Measurements from ENCODE around the gene SEC61B. TPM values are rescaled to one million over a fixed set of nuclear protein-coding genes. Genes with fewer than 3 reads are reported as not detected.

Gene SEC61B
- total RNA-seq, 2 donors from 2014 or later, result 64.6 to 74.4 TPM

DNA sequence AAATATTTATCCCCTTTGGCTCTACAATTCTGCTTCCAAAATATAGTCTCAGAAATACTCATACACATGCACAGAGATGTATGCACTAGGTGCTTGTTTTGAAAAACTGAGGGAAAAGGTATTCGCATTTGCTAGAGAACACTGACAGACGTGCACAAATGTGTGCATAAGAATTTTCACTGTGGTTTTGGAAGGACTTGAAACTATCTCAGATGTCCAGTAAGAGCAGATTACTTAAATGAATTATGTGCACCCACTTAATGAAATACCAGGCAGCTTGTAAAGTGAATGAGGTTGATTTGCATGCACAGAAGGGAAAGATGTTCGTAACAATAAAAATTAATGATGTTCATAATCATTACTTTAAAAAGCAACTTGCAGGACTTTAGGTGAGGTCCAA, 48.4 kb downstream of the SEC61B start:
- TF ChIP-seq, protein P1, sequence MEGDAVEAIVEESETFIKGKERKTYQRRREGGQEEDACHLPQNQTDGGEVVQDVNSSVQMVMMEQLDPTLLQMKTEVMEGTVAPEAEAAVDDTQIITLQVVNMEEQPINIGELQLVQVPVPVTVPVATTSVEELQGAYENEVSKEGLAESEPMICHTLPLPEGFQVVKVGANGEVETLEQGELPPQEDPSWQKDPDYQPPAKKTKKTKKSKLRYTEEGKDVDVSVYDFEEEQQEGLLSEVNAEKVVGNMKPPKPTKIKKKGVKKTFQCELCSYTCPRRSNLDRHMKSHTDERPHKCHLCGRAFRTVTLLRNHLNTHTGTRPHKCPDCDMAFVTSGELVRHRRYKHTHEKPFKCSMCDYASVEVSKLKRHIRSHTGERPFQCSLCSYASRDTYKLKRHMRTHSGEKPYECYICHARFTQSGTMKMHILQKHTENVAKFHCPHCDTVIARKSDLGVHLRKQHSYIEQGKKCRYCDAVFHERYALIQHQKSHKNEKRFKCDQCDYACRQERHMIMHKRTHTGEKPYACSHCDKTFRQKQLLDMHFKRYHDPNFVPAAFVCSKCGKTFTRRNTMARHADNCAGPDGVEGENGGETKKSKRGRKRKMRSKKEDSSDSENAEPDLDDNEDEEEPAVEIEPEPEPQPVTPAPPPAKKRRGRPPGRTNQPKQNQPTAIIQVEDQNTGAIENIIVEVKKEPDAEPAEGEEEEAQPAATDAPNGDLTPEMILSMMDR (IDR thresholded peaks at IDR 0.05), result no peak
- DNase-seq (ENCODE audit: low spot score) (no peak), ATAC-seq (ENCODE audit: insufficient number of reproducible peaks, low FRiP score, low read depth) (no peak)
- Histone ChIP-seq H3K27me3 (replicated peaks; ENCODE audit: insufficient read depth) (no peaks in the 10 kb centered on the region), H3K36me3 (no peaks in the 10 kb centered on the region), H3K4me1 (ENCODE audit: control insufficient read depth in 1 of 2, low read depth in 2 of 2) (peaks cover 4 to 7% of the 10 kb centered on the region in 2 donors), H3K27ac (no peak overlapping the region), H3K9me3 (no peaks in the 10 kb centered on the region), H3K4me3 (no peak overlapping the region)

DNA sequence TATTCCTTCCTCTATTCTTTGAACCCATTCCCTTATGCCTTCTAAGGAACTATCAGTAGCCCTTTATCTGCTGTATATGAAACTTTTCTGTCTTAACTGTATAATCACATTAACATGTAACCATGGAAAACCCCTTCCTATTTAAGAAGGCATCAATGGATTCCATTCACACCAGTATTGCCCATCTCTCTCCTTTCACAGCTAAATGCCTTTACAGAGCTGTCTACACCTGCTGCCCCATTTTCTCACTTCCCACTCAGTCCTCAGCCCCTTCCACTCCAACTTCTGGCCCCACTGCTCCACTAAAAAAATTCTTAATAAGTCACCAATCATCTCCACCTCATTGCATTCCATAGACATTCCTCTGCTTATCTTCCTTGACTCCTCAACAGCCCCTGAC, 50.8 kb downstream of the SEC61B start:
- no peak overlapping the region for H3K27ac ChIP-seq
- DNase-seq (ENCODE audit: low spot score) (no peak), ATAC-seq (ENCODE audit: insufficient number of reproducible peaks, low FRiP score, low read depth) (no peak)
- H3K4me1 ChIP-seq (ENCODE audit: control insufficient read depth in 1 of 2, low read depth in 2 of 2), result no peaks in the 10 kb centered on the region
- TF ChIP-seq, protein P1 (IDR thresholded peaks at IDR 0.05), result no peak
- no peaks in the 10 kb centered on the region for H3K36me3 ChIP-seq
- no peaks in the 10 kb centered on the region for H3K9me3 ChIP-seq
- H3K27me3 ChIP-seq (replicated peaks; ENCODE audit: insufficient read depth), result no peaks in the 10 kb centered on the region
- H3K4me3 ChIP-seq, result no peak overlapping the region

GRCh38 chr9:99274016-99274415, 51.9 kb downstream of the SEC61B start:
- DNase-seq (ENCODE audit: low spot score) (no peak), ATAC-seq (ENCODE audit: insufficient number of reproducible peaks, low FRiP score, low read depth) (no peak)
- Histone ChIP-seq H3K4me3 (no peak overlapping the region), H3K36me3 (no peaks in the 10 kb centered on the region), H3K27me3 (replicated peaks; ENCODE audit: insufficient read depth) (no peaks in the 10 kb centered on the region), H3K9me3 (no peaks in the 10 kb centered on the region), H3K4me1 (ENCODE audit: control insufficient read depth in 1 of 2, low read depth in 2 of 2) (no peaks in the 10 kb centered on the region), H3K27ac (no peak overlapping the region)
- TF ChIP-seq, protein P1 (IDR thresholded peaks at IDR 0.05), result no peak

DNA sequence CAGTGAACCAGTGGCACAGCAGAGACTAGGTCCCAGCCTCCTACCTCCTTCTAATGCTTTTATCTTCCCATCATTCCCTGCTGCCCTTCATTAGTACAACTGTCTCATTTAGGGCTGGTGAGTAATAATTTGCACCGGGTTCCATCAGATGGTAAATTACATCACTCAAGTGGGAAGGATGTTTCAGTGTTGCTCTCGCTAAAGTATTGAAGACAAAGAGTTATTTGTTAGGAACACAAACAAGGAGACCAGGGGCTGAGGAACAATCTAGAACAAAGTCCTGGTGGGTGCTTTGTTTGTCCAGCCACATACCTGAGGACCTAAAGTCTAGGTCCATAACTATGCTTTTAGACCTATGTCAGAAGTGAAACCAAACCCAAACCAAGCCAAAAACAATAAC, 52.4 kb downstream of the SEC61B start:
- TF ChIP-seq, protein P1 (IDR thresholded peaks at IDR 0.05), result no peak
- no peak for ATAC-seq (ENCODE audit: insufficient number of reproducible peaks, low FRiP score, low read depth)
- H3K9me3 ChIP-seq, result no peaks in the 10 kb centered on the region

More for the DNA sequence above, 52.4 kb downstream of the SEC61B start:
- no peak for DNase-seq (ENCODE audit: low spot score)
- H3K27ac ChIP-seq, result no peak overlapping the region
- H3K27me3 ChIP-seq (replicated peaks; ENCODE audit: insufficient read depth), result no peaks in the 10 kb centered on the region
- no peak overlapping the region for H3K4me3 ChIP-seq
- no peaks in the 10 kb centered on the region for H3K4me1 ChIP-seq (ENCODE audit: control insufficient read depth in 1 of 2, low read depth in 2 of 2)
- no peaks in the 10 kb centered on the region for H3K36me3 ChIP-seq

Other genes with a start within 250 kb of the SEC61B start
- gene TGFBR1, start 117.2 kb upstream of the SEC61B start, total RNA-seq, result 10 to 100 TPM; 76.8 to 87.2 TPM
- gene ALG2, start 340 bp upstream of the SEC61B start, total RNA-seq, result 10 to 100 TPM; 19.8 to 49.2 TPM